UCSD-AML1 (cell line): Measurements from ENCODE around the gene ZNF512B.
"Not testable (repeated sequence)": the region's sequence is repeated elsewhere in the genome, so short reads cannot be mapped to it uniquely, and the experiment has no call there.

Experiments
- DNase-seq: peaks from one replicate; lab custom pipeline; 2025; ENCODE audit not compliant: unreplicated experiment; lab: John Stamatoyannopoulos, UW

ZNF512B gene

GRCh38 chr20:63978319-63979228, 8.8 kb upstream of the ZNF512B start:
- DNase-seq: peak; percentile 86

- peak; percentile 54 for DNase-seq
Observed at GRCh38 chr20:63977739-63978276, 8.1 kb upstream of the ZNF512B start.

GRCh38 chr20:63976980-63977738, 7.4 kb upstream of the ZNF512B start:
- DNase-seq: no peak

GRCh38 chr20:63976511-63976910, 6.8 kb upstream of the ZNF512B start:
- not testable (repeated sequence) for DNase-seq

GRCh38 chr20:63974402-63975200, 4.9 kb upstream of the ZNF512B start:
- DNase-seq: no peak

GRCh38 chr20:63973636-63974401, 4.1 kb upstream of the ZNF512B start:
- peak; percentile 86 for DNase-seq

GRCh38 chr20:63973160-63973479, 3.4 kb upstream of the ZNF512B start:
- DNase-seq: no peak

- DNase-seq: no peak
Observed at GRCh38 chr20:63972312-63973159, 2.8 kb upstream of the ZNF512B start.

GRCh38 chr20:63971960-63972311, 2.2 kb upstream of the ZNF512B start:
- DNase-seq: not testable (repeated sequence)

GRCh38 chr20:63970714-63971431, 1.1 kb upstream of the ZNF512B start:
- DNase-seq: no peak

GRCh38 chr20:63968928-63969760, 586 bp downstream of the ZNF512B start:
- DNase-seq: no peak

- DNase-seq: no peak
Observed at GRCh38 chr20:63968136-63968927, 1.4 kb downstream of the ZNF512B start.

- DNase-seq: no peak
Observed at GRCh38 chr20:63967330-63968135, 2.2 kb downstream of the ZNF512B start.

GRCh38 chr20:63966944-63967322, 2.8 kb downstream of the ZNF512B start:
- DNase-seq: no peak

- no peak for DNase-seq
Observed at GRCh38 chr20:63966172-63966943, 3.4 kb downstream of the ZNF512B start.

GRCh38 chr20:63964412-63964811, 5.3 kb downstream of the ZNF512B start:
- no peak for DNase-seq
